K562 (cell line): ENCODE data around the gene MATCAP1. TPM values are rescaled to one million over a fixed set of nuclear protein-coding genes. Genes with fewer than 3 reads are reported as not detected.

ENCODE experiments used
- ARID3A ChIP-seq: IDR thresholded peaks from 2 replicates; pipeline ENCODE4 v1.6.1; 2012; ENCODE audit warnings: low read depth, low read length, improper control_type of control experiment, borderline replicate concordance
- EGR1 ChIP-seq: fragments of 450-650 bp; conservative IDR thresholded peaks from 2 replicates; pipeline ENCODE4 v1.6.1; 2017; ENCODE audit warnings: mild to moderate bottlenecking
- EP300 ChIP-seq: IDR thresholded peaks from 2 replicates; pipeline ENCODE4 v1.6.1; 2012; ENCODE audit warnings: low read length, improper control_type of control experiment
- ILF3 ChIP-seq: fragments of 450-650 bp; IDR thresholded peaks from 2 replicates; pipeline ENCODE4 v1.6.1; 2018; ENCODE audit warnings: antibody characterized with exemption, mild to moderate bottlenecking, moderate library complexity, borderline replicate concordance
- MLX ChIP-seq, 2 experiments: fragments of 450-650 bp in 1 of 2; sonication (generic) in 1 of 2; formaldehyde crosslinking; conservative IDR thresholded peaks; 2 replicates each; pipeline versions ENCODE4 v1.4.0 to v1.8.1; 2020 to 2022; ENCODE audit warnings: mild to moderate bottlenecking in 1 of 2, missing genetic modification reagents in 1 of 2
- MTA2 ChIP-seq: fragments of 450-650 bp; IDR thresholded peaks from 2 replicates; pipeline ENCODE4 v1.6.1; 2016; ENCODE audit warnings: low read depth
- NR0B1 ChIP-seq: fragments of 450-650 bp; IDR thresholded peaks from one replicate; pipeline ENCODE4 v1.6.1; 2018; ENCODE audit warnings: mild to moderate bottlenecking, moderate library complexity; ENCODE audit not compliant: partially characterized antibody
- POLR2AphosphoS5 ChIP-seq: IDR thresholded peaks from 2 replicates; pipeline ENCODE4 v1.6.1; 2011; ENCODE audit warnings: mild to moderate bottlenecking, low read depth, low read length, moderate library complexity; ENCODE audit not compliant: control insufficient read depth, insufficient read depth
- RNF219 ChIP-seq: fragments of 250-450 bp; sonication (Bioruptor Pico); IDR thresholded peaks from 2 replicates; pipeline ENCODE4 v1.5.0; 2022; ENCODE audit warnings: mild to moderate bottlenecking
- SREBF1 ChIP-seq: fragments of 150-350 bp; IDR thresholded peaks from 2 replicates; pipeline ENCODE4 v1.6.1; 2014; ENCODE audit warnings: antibody characterized with exemption, low read depth, low read length, borderline replicate concordance
- U2AF1 ChIP-seq: fragments of 200-400 bp; formaldehyde crosslinking; optimal IDR thresholded peaks from 2 replicates; pipeline ENCODE3; 2017; ENCODE audit warnings: mild to moderate bottlenecking, low read depth, low read length, moderate library complexity
- VEZF1 ChIP-seq: fragments of 200-800 bp; sonication (Bioruptor generic); IDR thresholded peaks from 2 replicates; pipeline ENCODE4 v1.6.1; 2017; ENCODE audit warnings: missing genetic modification characterization, missing compliant biosample characterization
- ZNF512 ChIP-seq: IDR thresholded peaks from 2 replicates; pipeline ENCODE4 v1.6.1; 2016; ENCODE audit warnings: missing genetic modification characterization, missing compliant biosample characterization
- polyA plus RNA-seq, 8 experiments: library from polyadenylated mRNA; depleted of rRNA in 4 of 8; stranded (reverse) in 5 of 8; unstranded in 3 of 8; fragments of >200 nt; fragmentation: Nextera tagmentation in 2 of 8; fragmentation: Illumina TruSeq in 1 of 8; extraction: Ambion mirVana in 2 of 8; extraction: Trizol in 1 of 8; gene quantifications; 2 replicates each; pipeline versions ENCODE4 v1.2.1 to v1.2.3, GENCODE V29; 2011 to 2014; ENCODE audit warnings: inconsistent platforms in 1 of 8, missing spikeins in 1 of 8
- total RNA-seq, 7 experiments: library from RNA; depleted of rRNA in 6 of 7; stranded (reverse); fragments of >200 nt in 6 of 7; fragmentation: Illumina TruSeq in 2 of 7; extraction: Trizol in 2 of 7; gene quantifications; 2 replicates each; pipeline versions ENCODE4 v1.2.1 to v1.2.3, GENCODE V29; 2011 to 2021; ENCODE audit warnings: low replicate concordance in 1 of 7
- TF ChIP-seq, protein P1 (sequence below): fragments of 250-450 bp; sonication (Bioruptor Pico); IDR thresholded peaks from 2 replicates; pipeline ENCODE4 v1.8.0; 2021; ENCODE audit warnings: moderate library complexity, mild to moderate bottlenecking, inconsistent platforms

The MATCAP1 gene
- total and polyA plus RNA-seq, 9 of the 15 experiments (the other 6 are each of a cell fraction or from before 2014, with no cell fraction given) = 3.4 to 20.5 (median 10.3) TPM

- no peak for TF ChIP-seq ARID3A
- TF ChIP-seq ILF3 = no peak
- no peak for TF ChIP-seq RNF219 (CRISPR knock-in tag)
- peak; percentile 73 for TF ChIP-seq POLR2AphosphoS5
- TF ChIP-seq SREBF1 = peak; percentile 77; the same call in 1 of the 2 replicates
- TF ChIP-seq MTA2 = no peak
- peak; percentile 89 for TF ChIP-seq VEZF1 (CRISPR knock-in tag)
- no peak for TF ChIP-seq U2AF1
- 0 out of 2 replicates have a peak, but pooled peaks have one; percentile 19 for TF ChIP-seq EP300
- TF ChIP-seq EGR1 = peak; percentile 97
- no peak for TF ChIP-seq ZNF512
- TF ChIP-seq, protein P1, sequence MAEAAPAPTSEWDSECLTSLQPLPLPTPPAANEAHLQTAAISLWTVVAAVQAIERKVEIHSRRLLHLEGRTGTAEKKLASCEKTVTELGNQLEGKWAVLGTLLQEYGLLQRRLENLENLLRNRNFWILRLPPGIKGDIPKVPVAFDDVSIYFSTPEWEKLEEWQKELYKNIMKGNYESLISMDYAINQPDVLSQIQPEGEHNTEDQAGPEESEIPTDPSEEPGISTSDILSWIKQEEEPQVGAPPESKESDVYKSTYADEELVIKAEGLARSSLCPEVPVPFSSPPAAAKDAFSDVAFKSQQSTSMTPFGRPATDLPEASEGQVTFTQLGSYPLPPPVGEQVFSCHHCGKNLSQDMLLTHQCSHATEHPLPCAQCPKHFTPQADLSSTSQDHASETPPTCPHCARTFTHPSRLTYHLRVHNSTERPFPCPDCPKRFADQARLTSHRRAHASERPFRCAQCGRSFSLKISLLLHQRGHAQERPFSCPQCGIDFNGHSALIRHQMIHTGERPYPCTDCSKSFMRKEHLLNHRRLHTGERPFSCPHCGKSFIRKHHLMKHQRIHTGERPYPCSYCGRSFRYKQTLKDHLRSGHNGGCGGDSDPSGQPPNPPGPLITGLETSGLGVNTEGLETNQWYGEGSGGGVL (CRISPR knock-in tag) = no peak
- no peak for TF ChIP-seq NR0B1
- TF ChIP-seq MLX (CRISPR knock-in tag; conservative IDR thresholded peaks at IDR 0.05) = peak in 1 of 2 experiments; percentile 80; a peak in 1 of 4 replicates
Measured at GRCh38 chr16:67226804-67227566, 43.2 kb upstream of the MATCAP1 start, which contains the start of gene TMEM208 (continued).
